ENCODE data around the gene BMAL1. TPM values are rescaled to one million over a fixed set of nuclear protein-coding genes. Genes with fewer than 3 reads are reported as not detected.

The BMAL1 gene
- polyA plus RNA-seq, 1 experiment, result 12.5 TPM

DNA sequence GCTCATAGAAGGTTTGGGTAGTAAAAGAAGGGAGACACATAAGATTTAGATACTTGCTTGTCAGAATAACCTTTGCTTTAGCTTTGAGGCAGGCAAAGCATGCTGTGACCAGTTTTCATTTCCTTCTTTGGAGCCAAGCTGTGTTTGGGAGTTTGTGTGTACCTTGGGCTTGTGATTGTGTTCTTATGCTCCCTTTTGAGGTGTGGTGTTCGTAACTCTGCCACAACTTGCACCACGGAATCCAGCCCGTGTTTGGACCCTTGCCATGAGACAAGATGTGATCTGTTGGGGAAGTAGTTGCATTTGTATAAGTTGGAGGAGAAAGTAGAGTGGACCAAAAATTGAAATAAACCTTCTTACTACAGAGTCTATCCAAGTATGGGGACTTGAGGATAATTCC lies 34.0 kb downstream of the BMAL1 start:
- TF ChIP-seq, protein P1, sequence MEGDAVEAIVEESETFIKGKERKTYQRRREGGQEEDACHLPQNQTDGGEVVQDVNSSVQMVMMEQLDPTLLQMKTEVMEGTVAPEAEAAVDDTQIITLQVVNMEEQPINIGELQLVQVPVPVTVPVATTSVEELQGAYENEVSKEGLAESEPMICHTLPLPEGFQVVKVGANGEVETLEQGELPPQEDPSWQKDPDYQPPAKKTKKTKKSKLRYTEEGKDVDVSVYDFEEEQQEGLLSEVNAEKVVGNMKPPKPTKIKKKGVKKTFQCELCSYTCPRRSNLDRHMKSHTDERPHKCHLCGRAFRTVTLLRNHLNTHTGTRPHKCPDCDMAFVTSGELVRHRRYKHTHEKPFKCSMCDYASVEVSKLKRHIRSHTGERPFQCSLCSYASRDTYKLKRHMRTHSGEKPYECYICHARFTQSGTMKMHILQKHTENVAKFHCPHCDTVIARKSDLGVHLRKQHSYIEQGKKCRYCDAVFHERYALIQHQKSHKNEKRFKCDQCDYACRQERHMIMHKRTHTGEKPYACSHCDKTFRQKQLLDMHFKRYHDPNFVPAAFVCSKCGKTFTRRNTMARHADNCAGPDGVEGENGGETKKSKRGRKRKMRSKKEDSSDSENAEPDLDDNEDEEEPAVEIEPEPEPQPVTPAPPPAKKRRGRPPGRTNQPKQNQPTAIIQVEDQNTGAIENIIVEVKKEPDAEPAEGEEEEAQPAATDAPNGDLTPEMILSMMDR (IDR thresholded peaks at IDR 0.05; ENCODE audit: low read depth, low read length), result no peak
- H3K9me3 ChIP-seq (ENCODE audit: control insufficient read depth, insufficient read depth, low read length), result peaks cover 5% of the 10 kb centered on the region; the same call in 1 of the 2 replicates
- no peak overlapping the region for H3K4me3 ChIP-seq (ENCODE audit: low read depth, low read length)
- ChIA-PET CTCF (no interaction called here), POLR2A (no interaction called here)
- DNase-seq (ENCODE audit: low read depth, low spot score), result no peak
- no peak overlapping the region for H3K27ac ChIP-seq (ENCODE audit: low read depth, low read length)
- H3K27me3 ChIP-seq (ENCODE audit: control insufficient read depth, insufficient read depth, low read length), result no peaks in the 10 kb centered on the region

DNA sequence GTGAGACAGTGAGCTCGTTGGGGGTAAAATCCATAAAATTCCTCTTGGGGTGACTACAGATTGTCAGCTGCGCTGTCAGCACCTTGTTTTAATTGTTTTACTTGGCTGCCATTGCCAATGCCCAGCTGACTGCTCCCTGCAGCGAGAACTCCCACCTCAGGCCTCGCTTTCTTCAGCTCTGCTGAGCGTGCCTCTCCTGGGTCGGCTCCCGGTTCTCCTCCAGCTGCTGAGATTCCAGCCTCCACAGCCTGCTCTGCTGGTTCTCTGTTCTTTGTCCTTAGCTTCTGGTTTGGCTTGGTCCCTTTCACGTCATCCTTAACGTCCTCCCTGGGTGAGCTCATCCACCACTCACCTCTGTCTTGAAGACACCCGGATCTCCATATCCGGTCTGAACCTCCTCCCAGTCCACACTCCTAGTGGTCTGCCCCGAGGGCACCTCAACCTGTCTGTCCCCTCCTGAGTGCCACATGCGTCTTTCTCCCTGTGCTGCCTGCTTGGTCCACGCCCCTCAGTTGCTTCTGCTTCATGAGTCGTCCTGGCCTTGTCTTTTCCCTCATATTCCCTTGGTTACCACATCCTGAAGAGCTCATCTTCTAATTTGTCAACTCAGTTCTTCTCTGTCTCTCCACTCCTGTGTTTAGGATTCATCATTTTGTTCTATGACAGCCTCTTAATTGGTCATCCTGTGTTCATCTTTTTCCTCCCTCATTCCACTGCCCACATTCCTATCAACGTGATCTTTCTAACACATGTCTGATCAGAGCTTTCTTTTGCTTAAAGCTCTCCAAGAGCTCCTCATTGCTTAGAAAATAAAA lies 35.6 kb downstream of the BMAL1 start:
- Histone ChIP-seq H3K27ac (ENCODE audit: low read depth, low read length) (no peak overlapping the region), H3K9me3 (ENCODE audit: control insufficient read depth, insufficient read depth, low read length) (peaks cover 5% of the 10 kb centered on the region; the same call in 1 of the 2 replicates), H3K27me3 (ENCODE audit: control insufficient read depth, insufficient read depth, low read length) (no peaks in the 10 kb centered on the region), H3K4me3 (ENCODE audit: low read depth, low read length) (no peak overlapping the region)
- TF ChIP-seq, protein P1 (IDR thresholded peaks at IDR 0.05; ENCODE audit: low read depth, low read length), result no peak
- ChIA-PET POLR2A (no interaction called here), CTCF (interaction anchor here (0.9 to 3.5 kb wide), 2 partner anchors 22 to 30 kb away, joined by 3 to 19 read pairs; no protein-coding TSS in a partner anchor)
- DNase-seq (ENCODE audit: low read depth, low spot score), result no peak

DNA sequence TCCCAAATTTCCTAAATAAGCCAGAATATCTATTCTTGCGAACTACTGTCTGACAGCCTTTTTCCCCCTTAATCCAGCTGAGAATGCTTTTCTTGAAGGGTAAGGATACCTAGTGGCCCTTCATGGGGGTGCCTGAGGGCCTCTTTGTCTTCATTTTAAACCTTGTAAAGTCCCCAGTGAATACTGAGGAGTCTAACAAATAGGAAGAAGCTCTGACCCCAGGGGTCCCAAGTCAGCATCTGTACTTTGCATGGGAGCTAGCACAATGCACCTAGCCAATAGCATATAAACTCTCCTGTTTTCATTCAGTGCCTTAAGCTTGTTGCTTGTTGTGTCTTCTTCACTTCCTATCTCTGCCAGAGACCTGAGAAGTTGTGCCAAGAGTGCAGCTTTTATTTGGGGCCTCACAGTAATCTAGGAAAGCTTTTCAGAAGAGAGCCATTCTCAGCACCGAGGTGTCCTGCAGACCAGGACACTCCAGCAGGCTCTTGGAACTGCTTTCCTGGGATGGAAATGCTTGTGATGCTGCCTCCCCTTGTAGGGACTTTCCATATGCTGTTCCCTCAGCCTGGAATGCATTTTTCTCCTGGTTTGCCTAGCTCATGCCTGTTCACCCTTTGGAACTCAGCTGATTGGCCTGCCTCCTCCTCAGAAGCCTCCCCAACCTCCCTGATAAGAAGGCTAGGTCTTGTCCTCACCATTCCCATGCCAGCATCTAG lies 37.2 kb downstream of the BMAL1 start:
- Histone ChIP-seq H3K4me3 (ENCODE audit: low read depth, low read length) (no peak overlapping the region), H3K27me3 (ENCODE audit: control insufficient read depth, insufficient read depth, low read length) (no peaks in the 10 kb centered on the region), H3K27ac (ENCODE audit: low read depth, low read length) (no peak overlapping the region), H3K9me3 (ENCODE audit: control insufficient read depth, insufficient read depth, low read length) (peaks cover 5% of the 10 kb centered on the region; the same call in 1 of the 2 replicates)
- POLR2A ChIA-PET, result no interaction called here
- CTCF ChIA-PET, result interaction anchor here (3.5 kb wide), 1 partner anchor 20 kb away, joined by 19 read pairs; no protein-coding TSS in a partner anchor
- DNase-seq (ENCODE audit: low read depth, low spot score), result no peak
- TF ChIP-seq, protein P1 (IDR thresholded peaks at IDR 0.05; ENCODE audit: low read depth, low read length), result no peak

DNA sequence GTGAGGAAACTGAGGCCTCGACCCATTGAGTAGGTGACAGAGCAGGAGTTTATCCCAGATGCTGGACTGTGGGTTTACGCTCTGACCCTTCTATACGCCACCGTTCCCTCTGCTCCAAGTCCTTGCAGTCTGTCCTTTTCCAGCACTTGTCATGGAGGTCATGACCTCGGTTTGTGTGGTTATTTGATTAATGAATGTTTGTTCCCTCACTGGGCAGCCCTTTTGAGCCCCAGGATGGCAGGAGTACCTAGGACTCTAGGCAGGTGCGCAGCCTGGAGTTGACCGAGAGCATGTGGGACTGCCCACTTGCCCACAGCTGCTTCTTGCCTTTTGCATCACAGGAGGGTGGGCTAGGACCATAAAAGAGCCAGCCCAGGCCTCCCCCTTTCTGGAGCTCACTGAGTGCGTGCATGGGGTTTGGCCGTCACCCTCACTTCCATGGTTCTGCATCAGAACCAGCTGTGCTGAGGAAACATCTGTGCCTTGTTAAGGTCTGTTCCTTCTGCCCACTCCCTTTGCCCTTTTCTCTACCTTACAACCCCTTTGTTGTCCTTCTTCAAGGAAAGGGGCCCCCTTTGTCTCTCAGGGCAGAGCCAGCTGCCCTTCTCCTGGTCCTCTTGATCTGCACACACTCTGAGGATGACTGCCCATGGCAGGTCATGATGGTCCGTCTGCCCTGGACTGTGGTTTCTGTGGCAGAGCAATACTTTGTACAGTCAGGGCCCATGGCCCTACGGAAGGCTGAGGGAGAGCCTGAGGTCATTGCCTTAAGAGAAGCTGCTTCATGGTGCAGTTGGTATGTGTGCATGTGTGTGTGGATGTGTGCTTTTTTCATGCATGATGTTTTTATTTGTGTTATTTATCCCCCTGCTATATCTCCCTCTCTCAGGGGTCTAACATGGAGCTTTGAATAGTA lies 38.2 kb downstream of the BMAL1 start:
- Histone ChIP-seq H3K27me3 (ENCODE audit: control insufficient read depth, insufficient read depth, low read length) (no peaks in the 10 kb centered on the region), H3K4me3 (ENCODE audit: low read depth, low read length) (no peak overlapping the region), H3K9me3 (ENCODE audit: control insufficient read depth, insufficient read depth, low read length) (peaks cover 5% of the 10 kb centered on the region; the same call in 1 of the 2 replicates), H3K27ac (ENCODE audit: low read depth, low read length) (no peak overlapping the region)
- TF ChIP-seq, protein P1 (IDR thresholded peaks at IDR 0.05; ENCODE audit: low read depth, low read length), result no peak
- POLR2A ChIA-PET, result interaction anchor here (0.8 kb wide), 1 partner anchor 23 kb away, joined by 3 read pairs; no protein-coding TSS in a partner anchor
- DNase-seq (ENCODE audit: low read depth, low spot score), result no peak
- CTCF ChIA-PET, result interaction anchor here (1.1 to 3.5 kb wide), 3 partner anchors 19 to 106 kb away, joined by 3 to 19 read pairs (median 5); no protein-coding TSS in a partner anchor
